Measurements from ENCODE around the gene SPANXN1. TPM values are rescaled to one million over a fixed set of nuclear protein-coding genes. Genes with fewer than 3 reads are reported as not detected.
"Not testable (repeated sequence)": the region's sequence is repeated elsewhere in the genome, so short reads cannot be mapped to it uniquely, and the experiment has no call there.

The SPANXN1 gene
- total RNA-seq (2021): not detected in 2 replicates
- long read RNA-seq: 0 reads

GRCh38 chrX:145247203-145247602 is at the start of gene SPANXN1:
TSS of gene SPANXN1 (plus strand) at chrX:145247503. CDS start at chrX:145247587, 84 bp downstream.
- peaks cover 15% of the 10 kb centered on the region for H3K9me3 ChIP-seq (ENCODE audit: control insufficient read depth, low read depth, low read length)
- not testable (repeated sequence) for H3K14ac ChIP-seq (ENCODE audit: insufficient read depth, low read length); H3K79me1 ChIP-seq (ENCODE audit: insufficient read depth, low read depth, low read length, poor library complexity, severe bottlenecking); H3K4ac ChIP-seq (ENCODE audit: low read depth, low read length); H3K4me1 ChIP-seq (ENCODE audit: insufficient read depth, low read length); H4K8ac ChIP-seq (replicated peaks; ENCODE audit: insufficient read length, low read depth, low read length); H3K18ac ChIP-seq (ENCODE audit: insufficient read length, low read depth, low read length); H3K27me3 Mint-ChIP-seq (ENCODE audit: low read depth); H4K91ac ChIP-seq (ENCODE audit: insufficient read length, low read depth, low read length); H2BK20ac ChIP-seq (ENCODE audit: low read depth, low read length, poor library complexity, severe bottlenecking); H3K27ac Mint-ChIP-seq; H3K27ac ChIP-seq (ENCODE audit: insufficient read length, low read depth, low read length); H3T11ph ChIP-seq (ENCODE audit: low read length); H3K27me3 ChIP-seq (ENCODE audit: insufficient read depth, low read length); H4K20me1 ChIP-seq (ENCODE audit: control insufficient read depth, insufficient read depth, insufficient read length); H3K79me2 ChIP-seq (ENCODE audit: insufficient read depth, low read length); DNase-seq; H3K36me3 Mint-ChIP-seq (ENCODE audit: insufficient read depth in 1 of 3, low read depth in 3 of 3); H2BK120ac ChIP-seq (ENCODE audit: low read depth, low read length, poor library complexity, severe bottlenecking); H3K4me3 Mint-ChIP-seq; H2AK5ac ChIP-seq (ENCODE audit: insufficient read length, low read length); H3K23ac ChIP-seq (ENCODE audit: insufficient read length, low read depth, low read length); H2AFZ ChIP-seq (ENCODE audit: low read length); H3K9ac ChIP-seq (ENCODE audit: extremely low read depth, insufficient read length, low read length); H3K4me1 Mint-ChIP-seq; H3K4me2 ChIP-seq (ENCODE audit: insufficient read depth, insufficient read length, low read length); H3K56ac ChIP-seq (ENCODE audit: insufficient read length, low read depth, low read length); H4K5ac ChIP-seq (ENCODE audit: insufficient read length, low read depth, low read length); H2BK5ac ChIP-seq (ENCODE audit: insufficient read length, low read length); H2BK15ac ChIP-seq (ENCODE audit: low read depth, low read length); H2BK12ac ChIP-seq (ENCODE audit: insufficient read length, low read depth, low read length); H3K23me2 ChIP-seq (ENCODE audit: insufficient read length, low read depth, low read length, poor library complexity, severe bottlenecking)
- peaks cover 42 to 45% of the 10 kb centered on the region in 2 experiments for H3K9me3 Mint-ChIP-seq
- no CpG with 5 or more reads among the region's 4 CpGs for WGBS (ENCODE audit: extremely low coverage, insufficient read length, low lambda C conversion rate)
